PC-3 (cell line): ENCODE measurements around the gene RERE.

ENCODE experiments used
- CTCF ChIP-seq: fragments of 300-600 bp; sonication (generic); conservative IDR thresholded peaks from 2 replicates; pipeline ENCODE4 v1.5.1; 2017; ENCODE audit warnings: antibody characterized with exemption, low read depth, mild to moderate bottlenecking, low read length
- EZH2 ChIP-seq: fragments of 300-600 bp; sonication (generic); IDR thresholded peaks from one replicate; pipeline ENCODE4 v1.6.1; 2017; ENCODE audit warnings: antibody characterized with exemption, mild to moderate bottlenecking, low read length; ENCODE audit not compliant: unreplicated experiment
- EZH2phosphoT487 ChIP-seq: fragments of 300-600 bp; sonication (generic); IDR thresholded peaks from 2 replicates; pipeline ENCODE4 v1.6.1; 2018; ENCODE audit warnings: mild to moderate bottlenecking, antibody characterized with exemption, low read length, borderline replicate concordance

GRCh38 chr1:8822373-8823294, 5.2 kb upstream of the RERE start:
- no peak for TF ChIP-seq CTCF
- TF ChIP-seq EZH2, result no peak
- no peak for TF ChIP-seq EZH2phosphoT487
